Loucy (cell line): Measurements from ENCODE around the gene CFP.

ENCODE experiments used
- H2AFZ ChIP-seq: fragments of 200-600 bp; sonication (generic); 2 replicates; pipeline ENCODE4 v1.6.0; 2016; ENCODE audit warnings: antibody characterized with exemption, mild to moderate bottlenecking, low read length, moderate library complexity
- H3F3A ChIP-seq: fragments of 200-600 bp; 2 replicates; pipeline ENCODE4 v1.6.0; 2016; ENCODE audit warnings: antibody characterized with exemption, low read depth, mild to moderate bottlenecking
- H3K27me3 ChIP-seq: fragments of 200-600 bp; sonication (generic); 2 replicates; pipeline ENCODE4 v1.6.1; 2014; ENCODE audit warnings: low read length, mild to moderate bottlenecking; ENCODE audit not compliant: insufficient read depth, poor library complexity, severe bottlenecking
- H3K36me3 ChIP-seq: fragments of 200-600 bp; sonication (generic); 2 replicates; pipeline ENCODE4 v1.6.1; 2016; ENCODE audit warnings: low read length; ENCODE audit not compliant: insufficient read depth
- H3K4me1 ChIP-seq: fragments of 200-600 bp; sonication (generic); 2 replicates; pipeline ENCODE4 v1.5.1; 2014; ENCODE audit warnings: low read length, mild to moderate bottlenecking; ENCODE audit not compliant: insufficient read depth, poor library complexity, severe bottlenecking
- H3K4me2 ChIP-seq: fragments of 200-600 bp; sonication (generic); 2 replicates; pipeline ENCODE4 v1.6.0; 2014; ENCODE audit warnings: antibody characterized with exemption, low read length, low read depth, mild to moderate bottlenecking; ENCODE audit not compliant: poor library complexity, severe bottlenecking
- H3K4me3 ChIP-seq: fragments of 200-600 bp; sonication (generic); 2 replicates; pipeline ENCODE4 v1.5.1; 2014; ENCODE audit warnings: low read length, mild to moderate bottlenecking, mixed read lengths; ENCODE audit not compliant: poor library complexity, severe bottlenecking
- H3K79me2 ChIP-seq: fragments of 200-600 bp; sonication (generic); 2 replicates; pipeline ENCODE4 v1.6.1; 2014; ENCODE audit warnings: low read length; ENCODE audit not compliant: insufficient read depth
- H3K9ac ChIP-seq: fragments of 200-600 bp; sonication (generic); 2 replicates; pipeline ENCODE4 v1.6.0; 2014; ENCODE audit warnings: mild to moderate bottlenecking, low read depth, low read length, moderate library complexity; ENCODE audit not compliant: poor library complexity, severe bottlenecking
- H3K9me2 ChIP-seq: fragments of 200-600 bp; sonication (generic); replicated peaks from 2 replicates; pipeline ENCODE4 v1.6.1; 2016; ENCODE audit warnings: low read depth, low read length, mixed read lengths
- H3K9me3 ChIP-seq: fragments of 200-600 bp; sonication (generic); 2 replicates; pipeline ENCODE4 v1.6.1; 2014; ENCODE audit warnings: mild to moderate bottlenecking, antibody characterized with exemption, low read length, low read depth; ENCODE audit not compliant: insufficient read depth
- H4K20me1 ChIP-seq: fragments of 200-600 bp; sonication (generic); 2 replicates; pipeline ENCODE4 v1.6.0; 2014; ENCODE audit warnings: antibody characterized with exemption, low read length, mild to moderate bottlenecking; ENCODE audit not compliant: insufficient read depth, poor library complexity, severe bottlenecking
- EZH2phosphoT487 ChIP-seq: fragments of 200-600 bp; IDR thresholded peaks from 2 replicates; pipeline ENCODE4 v1.6.1; 2018; ENCODE audit warnings: antibody characterized with exemption, mild to moderate bottlenecking, moderate library complexity, borderline replicate concordance
- TF ChIP-seq, protein P1 (sequence below): fragments of 200-600 bp; sonication (generic); conservative IDR thresholded peaks from 2 replicates; pipeline ENCODE4 v1.5.1; 2014; ENCODE audit warnings: mild to moderate bottlenecking, antibody characterized with exemption, low read length

Gene CFP

DNA sequence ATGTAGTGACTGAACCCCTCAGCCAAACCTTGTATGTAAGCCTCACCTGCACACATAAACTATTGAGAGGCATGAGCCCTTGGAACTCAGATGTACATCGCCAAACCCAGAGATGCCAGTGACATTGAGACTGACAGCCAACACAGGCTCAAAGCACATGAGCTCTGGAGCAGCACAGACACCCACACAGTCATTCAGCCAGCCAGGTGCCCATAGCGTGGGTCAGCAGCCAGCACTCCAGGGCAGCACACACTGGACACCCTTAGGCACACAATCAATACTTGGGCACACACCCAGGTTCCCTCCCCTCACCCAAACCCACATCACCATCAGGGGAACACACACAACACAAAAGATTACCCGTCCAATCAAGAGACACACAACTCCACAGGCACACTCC lies 51.8 kb downstream of the CFP start:
- Histone ChIP-seq H4K20me1 (no peaks in the 10 kb centered on the region), H3K36me3 (no peaks in the 10 kb centered on the region), H3K4me1 (peaks cover 8% of the 10 kb centered on the region), H3F3A (no peaks in the 10 kb centered on the region), H2AFZ (no peak overlapping the region), H3K9ac (no peak overlapping the region), H3K4me2 (no peak overlapping the region), H3K9me3 (no peaks in the 10 kb centered on the region), H3K79me2 (peaks cover 7% of the 10 kb centered on the region), H3K27me3 (no peaks in the 10 kb centered on the region), H3K4me3 (no peak overlapping the region), H3K9me2 (no peaks in the 10 kb centered on the region)
- TF ChIP-seq EZH2phosphoT487: no peak
- TF ChIP-seq, protein P1, sequence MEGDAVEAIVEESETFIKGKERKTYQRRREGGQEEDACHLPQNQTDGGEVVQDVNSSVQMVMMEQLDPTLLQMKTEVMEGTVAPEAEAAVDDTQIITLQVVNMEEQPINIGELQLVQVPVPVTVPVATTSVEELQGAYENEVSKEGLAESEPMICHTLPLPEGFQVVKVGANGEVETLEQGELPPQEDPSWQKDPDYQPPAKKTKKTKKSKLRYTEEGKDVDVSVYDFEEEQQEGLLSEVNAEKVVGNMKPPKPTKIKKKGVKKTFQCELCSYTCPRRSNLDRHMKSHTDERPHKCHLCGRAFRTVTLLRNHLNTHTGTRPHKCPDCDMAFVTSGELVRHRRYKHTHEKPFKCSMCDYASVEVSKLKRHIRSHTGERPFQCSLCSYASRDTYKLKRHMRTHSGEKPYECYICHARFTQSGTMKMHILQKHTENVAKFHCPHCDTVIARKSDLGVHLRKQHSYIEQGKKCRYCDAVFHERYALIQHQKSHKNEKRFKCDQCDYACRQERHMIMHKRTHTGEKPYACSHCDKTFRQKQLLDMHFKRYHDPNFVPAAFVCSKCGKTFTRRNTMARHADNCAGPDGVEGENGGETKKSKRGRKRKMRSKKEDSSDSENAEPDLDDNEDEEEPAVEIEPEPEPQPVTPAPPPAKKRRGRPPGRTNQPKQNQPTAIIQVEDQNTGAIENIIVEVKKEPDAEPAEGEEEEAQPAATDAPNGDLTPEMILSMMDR: no peak

DNA sequence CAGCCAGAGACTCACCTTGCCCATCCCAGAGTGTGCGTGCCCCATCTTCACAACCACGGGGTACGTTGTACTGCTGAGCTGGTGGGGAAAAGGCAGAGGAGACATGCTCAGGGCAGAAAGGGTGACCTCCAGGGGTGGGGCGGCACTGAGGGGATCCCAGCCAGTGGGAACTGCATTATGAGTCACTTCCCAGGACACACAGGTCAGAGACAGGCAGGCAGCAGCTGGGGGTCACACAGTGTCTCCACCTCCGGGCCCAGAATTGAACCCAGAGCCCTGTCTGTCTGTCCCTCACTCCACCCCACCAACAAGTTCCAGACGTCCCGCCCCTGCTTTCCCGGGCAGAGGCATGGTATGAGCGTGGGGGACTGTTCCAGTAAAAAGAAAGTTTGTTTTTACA lies 52.3 kb downstream of the CFP start:
- Histone ChIP-seq H3K4me2 (no peak overlapping the region), H3K9me2 (no peaks in the 10 kb centered on the region), H3F3A (no peaks in the 10 kb centered on the region), H4K20me1 (no peaks in the 10 kb centered on the region), H3K79me2 (peaks cover 2% of the 10 kb centered on the region), H3K4me3 (no peak overlapping the region), H3K36me3 (no peaks in the 10 kb centered on the region), H3K9ac (no peak overlapping the region), H3K4me1 (peaks cover 7% of the 10 kb centered on the region), H3K9me3 (no peaks in the 10 kb centered on the region), H2AFZ (no peak overlapping the region), H3K27me3 (no peaks in the 10 kb centered on the region)
- no peak for TF ChIP-seq EZH2phosphoT487
- TF ChIP-seq, protein P1: no peak

DNA sequence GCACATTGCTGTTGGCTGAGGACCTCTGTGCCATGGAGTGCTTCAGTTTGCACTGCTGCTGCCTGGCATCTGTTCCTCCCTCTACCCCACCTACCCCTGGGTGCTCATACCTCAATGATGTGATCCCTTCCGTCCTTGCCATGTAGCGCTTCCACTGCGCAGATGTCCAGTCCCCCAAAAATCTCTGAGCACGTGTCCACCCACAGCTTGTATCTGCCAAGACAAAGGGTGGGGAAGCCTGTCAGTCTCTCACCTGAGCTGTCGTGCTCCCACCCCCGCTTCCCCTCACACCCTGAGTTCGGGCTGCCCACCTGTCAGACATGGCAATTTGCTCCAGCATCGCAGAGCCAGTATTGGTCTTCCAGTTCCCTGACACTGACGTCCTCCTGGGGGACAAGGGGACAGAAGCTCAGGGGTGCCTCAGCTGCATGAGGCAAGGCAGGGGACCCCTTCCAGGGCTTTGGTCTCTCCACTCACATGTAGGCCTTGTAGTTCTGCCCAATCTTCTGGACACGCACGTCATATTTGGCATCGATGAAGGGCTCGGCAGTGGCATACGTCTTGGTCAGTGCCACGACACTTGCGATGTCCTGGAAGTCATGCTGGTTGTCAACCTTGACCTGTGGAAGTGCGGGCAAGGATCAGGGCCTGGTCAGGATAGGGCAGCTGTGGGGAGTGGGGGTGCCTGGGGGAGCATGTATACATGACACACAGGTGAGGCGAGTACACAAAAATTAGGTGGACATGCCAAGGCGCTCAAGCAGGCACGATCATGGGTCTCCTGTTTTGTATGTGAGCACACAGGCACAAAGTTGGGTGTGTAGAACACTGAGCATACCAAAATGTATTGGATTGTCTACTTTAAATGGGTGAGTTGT lies 53.5 kb downstream of the CFP start:
- no peak overlapping the region for H2AFZ ChIP-seq
- H3F3A ChIP-seq: no peaks in the 10 kb centered on the region
- H3K4me3 ChIP-seq: no peak overlapping the region
- H3K9ac ChIP-seq: no peak overlapping the region
- H3K9me3 ChIP-seq: no peaks in the 10 kb centered on the region
- H3K4me1 ChIP-seq: no peaks in the 10 kb centered on the region
- H3K79me2 ChIP-seq: no peaks in the 10 kb centered on the region
- no peaks in the 10 kb centered on the region for H3K27me3 ChIP-seq
- TF ChIP-seq, protein P1: no peak
- no peak for TF ChIP-seq EZH2phosphoT487
- H3K36me3 ChIP-seq: peaks cover 6% of the 10 kb centered on the region; the same call in 1 of the 2 replicates
- no peaks in the 10 kb centered on the region for H3K9me2 ChIP-seq
- no peaks in the 10 kb centered on the region for H4K20me1 ChIP-seq
- no peak overlapping the region for H3K4me2 ChIP-seq
